HT1080 (cell line): ENCODE results near the gene GALNT13. TPM values are rescaled to one million over a fixed set of nuclear protein-coding genes. Genes with fewer than 3 reads are reported as not detected.

Experiments used
- DNase-seq: peaks from one replicate; pipeline ENCODE4 v3.0.0-alpha.2; 2015; ENCODE audit warnings: low read depth
- total RNA-seq: library from RNA; depleted of rRNA; stranded (reverse); fragments of >200 nt; shearing (Covaris generic); gene quantifications from 2 replicates; pipeline ENCODE4 v1.2.3, GENCODE V29; 2014

GALNT13 gene
- total RNA-seq, 1 experiment from 2014 or later, result 0.21 TPM

- no peak for DNase-seq
Observed at GRCh38 chr2:154203902-154204301, 332.2 kb downstream of the GALNT13 start.

DNA sequence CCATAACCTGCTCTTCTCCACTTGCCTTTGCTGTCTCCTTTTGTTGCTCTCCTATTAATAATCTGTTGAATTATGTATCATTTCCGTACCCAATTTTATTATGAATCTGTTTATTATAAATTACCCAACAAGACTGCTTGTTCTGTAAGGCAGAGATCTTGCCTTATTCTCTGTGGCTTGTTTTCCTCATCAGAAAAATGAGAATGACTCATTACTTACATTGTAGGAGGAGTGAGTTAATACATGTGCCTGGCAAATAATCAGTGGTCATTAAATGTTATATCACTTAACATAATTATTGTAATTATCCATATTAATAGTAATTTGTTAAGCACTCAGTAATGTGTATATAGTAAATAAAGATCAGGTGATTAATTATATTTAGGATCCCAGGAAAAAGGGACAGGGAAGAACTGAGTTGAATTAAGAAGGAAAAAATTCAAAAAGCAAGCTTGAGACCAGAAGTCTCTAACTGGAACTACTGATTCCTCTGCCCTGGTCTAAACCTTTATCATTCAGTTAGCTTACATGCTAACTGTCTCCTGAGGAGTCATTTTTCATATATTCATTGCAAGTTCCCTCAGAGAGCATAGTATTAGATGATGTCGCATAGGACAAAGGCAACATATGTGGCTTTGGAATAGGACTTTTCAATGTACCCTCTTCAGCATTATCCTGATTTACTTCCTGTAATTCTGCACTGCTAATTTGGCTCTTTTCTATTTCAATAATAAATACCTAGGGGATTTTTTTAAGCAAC is 335.7 kb downstream of the GALNT13 start:
- DNase-seq, result no peak

GRCh38 chr2:154223726-154224125 is 352.0 kb downstream of the GALNT13 start:
- DNase-seq, result no peak

GRCh38 chr2:154226931-154227330 is 355.2 kb downstream of the GALNT13 start:
- no peak for DNase-seq

DNA sequence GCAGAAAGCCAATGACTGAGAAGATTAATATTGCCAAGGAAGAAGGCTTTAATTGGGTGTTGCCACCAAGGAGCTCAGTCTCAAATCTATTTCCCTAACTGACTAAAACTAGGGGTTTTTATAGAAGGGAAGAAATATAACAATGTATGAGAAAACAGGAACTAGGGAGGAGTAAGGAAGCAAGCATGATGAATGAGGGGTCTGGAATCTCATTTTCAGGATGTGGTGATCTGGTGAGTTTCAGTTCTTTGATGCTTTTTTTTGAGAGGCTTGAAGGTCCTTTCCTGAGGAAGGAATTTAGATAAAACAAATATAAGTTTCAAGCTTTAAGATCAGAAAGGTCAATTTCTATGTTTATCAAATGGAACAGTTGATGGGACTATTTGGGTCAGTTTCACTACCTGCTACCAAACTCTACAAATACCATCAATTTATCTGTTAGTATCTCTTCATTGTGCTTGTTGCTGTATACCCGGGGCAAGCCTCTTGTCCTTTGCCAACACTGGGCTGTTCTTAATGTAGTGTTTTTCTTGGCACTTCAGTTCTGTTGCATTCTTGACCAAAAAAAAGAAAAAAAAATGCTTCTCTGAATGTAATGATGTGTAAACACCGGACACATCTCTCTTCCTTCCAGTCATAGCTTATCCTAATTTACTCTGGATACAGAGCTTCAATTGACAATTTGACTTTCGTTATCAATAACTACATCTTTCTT is 357.0 kb downstream of the GALNT13 start:
- DNase-seq, result peak; percentile 74

GRCh38 chr2:154229966-154230365 is 358.2 kb downstream of the GALNT13 start:
- DNase-seq, result no peak

- DNase-seq, result no peak
Observed at GRCh38 chr2:154231021-154231420, 359.3 kb downstream of the GALNT13 start.

DNA sequence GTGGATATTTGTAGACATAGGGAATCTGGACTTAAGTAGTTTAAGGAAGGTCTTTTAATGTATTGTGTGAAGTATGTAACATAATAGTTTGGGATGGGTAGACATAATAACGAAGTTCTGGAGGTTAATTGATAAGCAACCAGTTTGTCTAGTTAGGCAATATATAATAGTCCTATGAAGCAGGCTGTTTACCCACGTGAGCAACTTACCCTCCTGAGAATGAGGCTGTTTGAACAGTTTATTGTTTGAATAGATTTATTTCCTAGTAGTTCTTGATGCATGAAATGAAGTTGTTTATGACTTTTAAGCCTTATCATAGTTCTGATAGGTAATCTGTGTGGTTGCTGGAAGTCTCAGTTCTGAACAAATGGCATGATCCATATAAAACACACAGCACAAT is 361.5 kb downstream of the GALNT13 start:
- DNase-seq, result no peak

- DNase-seq, result no peak
Observed at GRCh38 chr2:154238252-154238651, 366.5 kb downstream of the GALNT13 start.

DNA sequence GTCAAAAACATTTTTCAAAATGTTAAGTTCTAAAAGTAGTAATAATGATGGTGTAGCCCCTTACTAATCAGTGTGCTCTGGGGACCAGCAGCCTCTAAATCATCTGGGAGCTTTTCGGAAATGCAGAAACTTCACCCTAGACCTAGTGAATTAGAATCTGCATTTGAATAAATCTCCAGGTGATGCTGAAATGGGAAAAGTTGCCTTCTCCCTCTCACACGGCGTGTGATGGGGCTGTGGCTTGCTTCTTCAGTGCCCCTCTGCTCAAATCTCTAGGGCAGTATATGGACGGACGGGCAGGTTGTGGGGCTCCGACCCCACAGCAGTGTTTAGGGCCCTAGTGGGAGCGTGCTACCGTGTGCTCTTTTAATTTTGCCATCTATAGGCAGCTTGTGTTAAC is 368.6 kb downstream of the GALNT13 start:
- DNase-seq, result no peak

GRCh38 chr2:154240921-154241379 is 369.2 kb downstream of the GALNT13 start:
- peak; percentile 40 for DNase-seq

DNA sequence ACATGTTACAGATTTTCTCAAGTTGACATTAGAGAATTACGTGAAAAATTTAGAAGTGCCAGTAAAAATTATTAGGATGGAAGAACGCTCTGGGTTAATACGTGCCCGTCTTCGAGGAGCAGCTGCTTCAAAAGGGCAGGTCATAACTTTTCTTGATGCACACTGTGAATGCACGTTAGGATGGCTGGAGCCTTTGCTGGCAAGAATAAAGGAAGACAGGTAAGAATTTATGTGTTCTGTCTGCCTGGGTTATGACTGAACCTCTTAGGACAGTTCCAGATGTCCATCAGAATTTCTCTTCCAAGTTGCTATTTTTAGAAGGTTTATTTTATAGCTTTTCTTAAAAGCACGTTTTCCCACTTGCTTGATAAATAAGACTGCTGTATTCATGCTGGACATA is 371.0 kb downstream of the GALNT13 start:
- DNase-seq, result no peak

DNA sequence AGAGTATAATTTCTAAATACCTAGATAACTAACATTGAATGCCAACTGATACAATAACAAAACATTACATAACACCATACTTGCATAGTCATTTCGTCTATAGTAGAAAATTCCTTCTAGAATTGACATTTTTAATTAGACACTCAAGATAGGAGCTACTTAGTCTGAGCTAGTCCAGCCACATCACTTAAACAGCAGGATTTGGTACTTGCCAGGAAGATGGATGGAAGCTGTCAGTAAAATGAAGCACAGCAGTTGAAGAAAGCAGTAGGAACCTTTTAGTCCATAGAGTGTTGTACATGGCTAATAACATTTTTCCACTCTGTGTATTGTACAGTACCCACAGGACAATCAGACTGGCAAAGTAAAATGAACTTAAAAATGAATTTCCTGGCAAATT is 372.0 kb downstream of the GALNT13 start:
- DNase-seq, result no peak

DNA sequence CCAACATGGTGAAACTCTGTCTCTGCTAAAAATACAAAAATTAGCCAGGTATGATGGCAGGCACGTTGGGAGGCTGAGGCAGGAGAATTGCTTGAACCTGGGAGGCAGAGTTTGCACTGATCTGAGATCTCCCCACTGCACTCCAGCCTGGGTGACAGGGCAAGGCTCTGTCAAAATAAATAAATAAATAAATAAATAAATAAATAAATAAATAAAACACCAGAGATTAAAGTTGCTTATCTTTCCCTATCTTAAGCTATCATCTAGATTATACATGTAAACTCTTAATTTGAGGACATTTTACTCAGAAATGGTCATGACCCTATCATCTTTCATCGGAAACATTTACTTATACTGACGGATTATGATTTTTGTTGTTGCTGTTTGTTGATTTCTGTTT is 373.2 kb downstream of the GALNT13 start:
- DNase-seq, result no peak

- no peak for DNase-seq
Observed at GRCh38 chr2:154247503-154247902, 375.8 kb downstream of the GALNT13 start.

DNA sequence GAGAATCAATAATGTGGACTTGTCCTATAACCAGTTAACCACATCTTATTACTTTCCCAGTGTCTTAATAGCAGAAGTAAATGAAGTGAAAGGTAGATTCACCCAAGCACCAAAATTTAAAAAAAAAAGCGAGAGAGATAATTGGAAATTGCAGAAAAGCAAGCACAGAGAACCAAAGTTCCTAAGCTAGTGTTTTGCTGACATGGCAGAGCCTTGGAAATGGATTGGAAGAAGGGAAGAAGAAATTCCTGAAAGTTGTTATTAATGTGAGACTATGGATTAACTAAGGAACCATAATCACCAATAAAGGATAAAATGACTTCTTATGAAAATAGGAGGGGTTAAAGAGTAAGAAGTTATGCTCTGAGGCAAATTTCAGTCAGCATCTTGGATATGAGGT is 384.4 kb downstream of the GALNT13 start:
- no peak for DNase-seq

GRCh38 chr2:154259030-154259429 is 387.3 kb downstream of the GALNT13 start:
- DNase-seq, result no peak

DNA sequence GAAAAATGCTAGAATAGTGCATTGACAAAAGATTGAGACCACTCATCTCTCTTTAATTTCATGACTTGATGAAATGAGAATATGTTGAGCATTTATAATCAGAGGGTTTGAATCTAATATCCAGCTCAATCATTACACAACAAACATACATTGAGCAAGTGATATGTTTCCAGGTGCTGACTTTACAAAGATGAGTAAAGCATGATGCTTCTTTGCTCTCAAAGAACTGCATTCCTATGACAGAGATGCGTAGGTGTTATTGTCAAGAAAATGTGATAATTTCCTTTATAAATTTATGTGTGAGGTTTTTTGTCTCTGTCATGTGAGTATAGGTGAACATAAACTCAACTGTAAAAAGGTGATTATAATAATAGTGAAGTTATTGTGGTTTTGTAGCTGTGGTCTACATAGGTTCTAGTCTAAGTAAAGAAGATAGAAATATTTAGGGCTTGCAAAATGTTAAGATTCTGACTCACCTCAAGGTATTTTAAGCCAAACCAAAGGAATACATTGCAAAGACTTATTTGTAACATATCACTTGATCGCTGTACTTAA is 389.8 kb downstream of the GALNT13 start:
- peak; percentile 16 for DNase-seq

DNA sequence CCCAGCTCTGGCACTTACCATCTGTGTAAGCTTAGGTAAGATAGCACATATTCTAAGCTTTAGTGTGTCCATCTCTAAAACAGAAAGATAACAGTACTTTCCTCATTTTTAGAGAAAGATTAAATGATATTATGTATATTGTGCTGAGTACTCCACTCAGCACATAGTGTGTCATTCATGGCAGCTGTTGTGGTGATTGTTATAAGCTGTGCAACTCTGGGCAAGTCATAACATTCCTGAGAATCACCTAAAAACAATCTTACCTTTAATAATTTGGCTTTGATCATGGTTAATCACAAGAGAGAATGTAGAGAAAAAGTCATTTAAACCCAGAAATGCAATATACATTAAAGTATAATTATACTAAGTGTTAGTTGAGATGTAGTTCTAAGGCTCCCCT is 391.5 kb downstream of the GALNT13 start:
- no peak for DNase-seq

GRCh38 chr2:154264024-154264423 is 392.3 kb downstream of the GALNT13 start:
- peak; percentile 70 for DNase-seq

GRCh38 chr2:154267983-154268382 is 396.3 kb downstream of the GALNT13 start:
- DNase-seq, result no peak

- no peak for DNase-seq
Observed at GRCh38 chr2:154280543-154280942, 408.8 kb downstream of the GALNT13 start.

DNA sequence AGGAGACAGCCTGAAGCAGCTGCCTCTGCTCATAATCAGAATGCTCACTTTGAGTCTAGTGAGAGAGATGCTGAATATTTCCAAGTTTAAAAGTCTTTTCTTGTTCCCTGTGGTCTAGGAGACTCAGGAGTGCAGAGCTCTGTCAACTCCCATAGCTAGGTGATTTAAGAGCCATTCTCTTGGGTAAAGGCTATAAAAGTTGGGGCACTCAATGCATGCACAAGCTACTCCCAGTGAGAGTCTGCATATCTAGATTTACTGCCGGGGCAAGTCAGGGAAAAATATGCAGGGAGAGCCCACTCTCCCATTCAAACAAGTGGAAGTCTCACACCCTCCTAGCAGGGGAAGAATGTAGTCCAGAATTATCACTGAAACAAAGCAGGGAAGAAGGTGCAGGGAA is 418.1 kb downstream of the GALNT13 start:
- DNase-seq, result no peak
